ENCODE data around the gene NXN. TPM values are rescaled to one million over a fixed set of nuclear protein-coding genes. Genes with fewer than 3 reads are reported as not detected.

NXN gene
- total RNA-seq, 1 experiment from 2014 or later = 20.8 TPM

DNA sequence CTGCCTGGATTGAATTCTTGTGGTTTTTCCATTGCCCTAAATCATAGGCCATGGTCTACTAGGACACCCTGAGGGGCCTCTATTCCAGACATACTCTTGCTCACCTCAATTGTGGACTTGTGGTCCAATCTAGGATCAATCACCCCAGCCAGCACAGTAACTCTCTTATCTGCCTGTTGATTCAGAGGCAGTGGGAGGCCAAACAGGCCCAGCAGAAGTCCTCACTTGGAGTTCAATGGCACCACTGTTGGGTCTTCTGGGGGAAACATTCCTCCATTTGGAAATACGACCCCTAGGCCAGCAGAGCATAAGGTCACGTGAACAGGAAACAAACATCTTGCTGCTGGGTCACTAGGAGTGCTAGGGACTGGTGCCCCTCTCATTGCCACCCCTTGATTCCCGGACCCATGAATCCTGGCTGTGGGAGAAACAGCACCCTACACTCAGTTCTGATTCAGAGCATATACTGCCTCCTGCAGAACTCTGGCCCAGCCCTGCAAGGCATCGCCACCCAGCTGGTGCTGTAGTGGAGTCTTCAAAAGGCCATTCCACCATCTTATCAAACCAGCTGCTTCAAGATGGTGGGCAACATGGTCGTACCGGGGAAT is 6.8 kb upstream of the NXN start:
- Histone ChIP-seq H2AFZ (ENCODE audit: low read length) (no peak overlapping the region), H3K9me2 (replicated peaks; ENCODE audit: low read length) (no peaks in the 10 kb centered on the region), H4K20me1 (ENCODE audit: low read length) (no peaks in the 10 kb centered on the region), H3K36me3 (ENCODE audit: low read depth, low read length) (no peaks in the 10 kb centered on the region), H3K27me3 (ENCODE audit: low read length) (no peaks in the 10 kb centered on the region), H3F3A (ENCODE audit: low read length, unreplicated experiment) (no peaks in the 10 kb centered on the region), H3K9ac (ENCODE audit: low read length) (no peak overlapping the region), H3K79me2 (ENCODE audit: low read length) (no peaks in the 10 kb centered on the region), H3K4me1 (ENCODE audit: insufficient read depth, low read length) (no peaks in the 10 kb centered on the region), H3K4me2 (ENCODE audit: low read length) (no peak overlapping the region), H3K4me3 (ENCODE audit: low read length) (no peak overlapping the region), H3K27ac (ENCODE audit: low read length) (no peak overlapping the region), H3K9me3 (ENCODE audit: low read length) (no peaks in the 10 kb centered on the region)
- TF ChIP-seq EZH2 (IDR thresholded peaks at IDR 0.05; ENCODE audit: low read length, unreplicated experiment) = no peak
- TF ChIP-seq, protein P1, sequence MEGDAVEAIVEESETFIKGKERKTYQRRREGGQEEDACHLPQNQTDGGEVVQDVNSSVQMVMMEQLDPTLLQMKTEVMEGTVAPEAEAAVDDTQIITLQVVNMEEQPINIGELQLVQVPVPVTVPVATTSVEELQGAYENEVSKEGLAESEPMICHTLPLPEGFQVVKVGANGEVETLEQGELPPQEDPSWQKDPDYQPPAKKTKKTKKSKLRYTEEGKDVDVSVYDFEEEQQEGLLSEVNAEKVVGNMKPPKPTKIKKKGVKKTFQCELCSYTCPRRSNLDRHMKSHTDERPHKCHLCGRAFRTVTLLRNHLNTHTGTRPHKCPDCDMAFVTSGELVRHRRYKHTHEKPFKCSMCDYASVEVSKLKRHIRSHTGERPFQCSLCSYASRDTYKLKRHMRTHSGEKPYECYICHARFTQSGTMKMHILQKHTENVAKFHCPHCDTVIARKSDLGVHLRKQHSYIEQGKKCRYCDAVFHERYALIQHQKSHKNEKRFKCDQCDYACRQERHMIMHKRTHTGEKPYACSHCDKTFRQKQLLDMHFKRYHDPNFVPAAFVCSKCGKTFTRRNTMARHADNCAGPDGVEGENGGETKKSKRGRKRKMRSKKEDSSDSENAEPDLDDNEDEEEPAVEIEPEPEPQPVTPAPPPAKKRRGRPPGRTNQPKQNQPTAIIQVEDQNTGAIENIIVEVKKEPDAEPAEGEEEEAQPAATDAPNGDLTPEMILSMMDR (conservative IDR thresholded peaks at IDR 0.05; ENCODE audit: low read depth, low read length) = no peak
- ChIA-PET POLR2A (ENCODE audit: unreplicated experiment) (no interaction called here), CTCF (no interaction called here)
- intact Hi-C loops (cut with micrococcal nuclease) = no loop called here
- BruUV-seq (replicated peaks) = no TSS peak
- ATAC-seq (no peak), DNase-seq (no peak)

- no peak for DNase-seq
- ChIA-PET CTCF (no interaction called here), POLR2A (ENCODE audit: unreplicated experiment) (no interaction called here)
- H3K4me2 ChIP-seq (ENCODE audit: low read length) = no peak overlapping the region
- no peaks in the 10 kb centered on the region for H3K36me3 ChIP-seq (ENCODE audit: low read depth, low read length)
- no peaks in the 10 kb centered on the region for H3K79me2 ChIP-seq (ENCODE audit: low read length)
- no peak overlapping the region for H2AFZ ChIP-seq (ENCODE audit: low read length)
- intact Hi-C loops (cut with micrococcal nuclease) = no loop called here
- H3K9me3 ChIP-seq (ENCODE audit: low read length) = no peaks in the 10 kb centered on the region
- no peak for TF ChIP-seq EZH2phosphoT487 (IDR thresholded peaks at IDR 0.05; ENCODE audit: borderline replicate concordance, low read length)
- TF ChIP-seq, protein P1 (conservative IDR thresholded peaks at IDR 0.05; ENCODE audit: low read depth, low read length) = no peak
- no peak for TF ChIP-seq EZH2 (IDR thresholded peaks at IDR 0.05; ENCODE audit: low read length, unreplicated experiment)
- no peaks in the 10 kb centered on the region for H4K20me1 ChIP-seq (ENCODE audit: low read length)
- ATAC-seq = no peak
- no peaks in the 10 kb centered on the region for H3K27me3 ChIP-seq (ENCODE audit: low read length)
- BruUV-seq (replicated peaks) = no TSS peak
- no peak overlapping the region for H3K9ac ChIP-seq (ENCODE audit: low read length)
- H3K4me3 ChIP-seq (ENCODE audit: low read length) = no peak overlapping the region
- H3K27ac ChIP-seq (ENCODE audit: low read length) = no peak overlapping the region
- H3K9me2 ChIP-seq (replicated peaks; ENCODE audit: low read length) = no peaks in the 10 kb centered on the region
- H3F3A ChIP-seq (ENCODE audit: low read length, unreplicated experiment) = no peaks in the 10 kb centered on the region
- H3K4me1 ChIP-seq (ENCODE audit: insufficient read depth, low read length) = no peaks in the 10 kb centered on the region
Observed at GRCh38 chr17:983921-984320, 4.3 kb upstream of the NXN start.

DNA sequence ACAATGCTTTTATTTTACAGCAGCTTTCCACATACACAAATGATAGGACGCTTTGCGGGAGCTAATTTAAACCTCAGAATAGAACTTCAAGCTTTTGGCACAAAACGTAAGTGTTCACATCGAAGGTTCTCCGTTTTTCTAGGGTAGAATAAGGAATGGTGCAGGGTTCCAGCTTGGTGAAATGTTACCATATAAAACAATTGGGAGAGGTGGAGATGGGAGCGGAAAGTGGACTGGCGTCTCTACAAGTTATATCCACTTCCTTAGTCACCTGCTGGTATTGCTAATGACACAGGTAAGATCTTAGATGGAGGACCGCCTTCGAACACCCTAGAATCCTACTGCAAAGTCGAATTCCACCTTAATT is 1.7 kb upstream of the NXN start:
- H4K20me1 ChIP-seq (ENCODE audit: low read length) = no peaks in the 10 kb centered on the region
- intact Hi-C loops (cut with micrococcal nuclease) = loop anchor here (1.0 kb wide), 2 partner anchors 102 to 186 kb away; no protein-coding TSS in a partner anchor
- ATAC-seq = no peak
- peaks cover 25% of the 10 kb centered on the region for H3K79me2 ChIP-seq (ENCODE audit: low read length)
- no peak for DNase-seq
- peaks cover 11% of the 10 kb centered on the region; the same call in 1 of the 2 replicates for H3K4me1 ChIP-seq (ENCODE audit: insufficient read depth, low read length)
- CTCF ChIA-PET = interaction anchor here (0.7 to 1.6 kb wide), 5 partner anchors 15 to 186 kb away, joined by 3 to 20 read pairs (median 12); partner anchors contain the start of gene TIMM22
- peak overlapping the region; percentile 89 for H2AFZ ChIP-seq (ENCODE audit: low read length)
- H3K4me2 ChIP-seq (ENCODE audit: low read length) = peak overlapping the region; percentile 77
- TF ChIP-seq EZH2phosphoT487 (IDR thresholded peaks at IDR 0.05; ENCODE audit: borderline replicate concordance, low read length) (no peak), EZH2 (IDR thresholded peaks at IDR 0.05; ENCODE audit: low read length, unreplicated experiment) (no peak)
- TF ChIP-seq, protein P1 (conservative IDR thresholded peaks at IDR 0.05; ENCODE audit: low read depth, low read length) = no peak
- no peak overlapping the region for H3K27ac ChIP-seq (ENCODE audit: low read length)
- H3K36me3 ChIP-seq (ENCODE audit: low read depth, low read length) = no peaks in the 10 kb centered on the region
- no peak overlapping the region for H3K9ac ChIP-seq (ENCODE audit: low read length)
- peak overlapping the region; percentile 44; the same call in 1 of the 2 replicates for H3K4me3 ChIP-seq (ENCODE audit: low read length)
- H3F3A ChIP-seq (ENCODE audit: low read length, unreplicated experiment) = no peaks in the 10 kb centered on the region
- H3K9me3 ChIP-seq (ENCODE audit: low read length) = no peaks in the 10 kb centered on the region
- POLR2A ChIA-PET (ENCODE audit: unreplicated experiment) = no interaction called here
- H3K9me2 ChIP-seq (replicated peaks; ENCODE audit: low read length) = no peaks in the 10 kb centered on the region
- no peaks in the 10 kb centered on the region for H3K27me3 ChIP-seq (ENCODE audit: low read length)
- BruUV-seq (replicated peaks) = no TSS peak
